ENCODE data around the gene PRRC1. TPM values are rescaled to one million over a fixed set of nuclear protein-coding genes. Genes with fewer than 3 reads are reported as not detected.

Gene PRRC1
- total RNA-seq, 1 experiment from 2014 or later: 53.2 TPM

GRCh38 chr5:127513408-127513970 lies 4.0 kb upstream of the PRRC1 start:
- Histone ChIP-seq H3K4me3 (replicated peaks in 1 of 2; ENCODE audit: low read depth in 1 of 2, low read length in 2 of 2) (no peak overlapping the region), H3K79me2 (ENCODE audit: insufficient read depth, low read length) (peaks cover 9% of the 10 kb centered on the region), H3K4me1 (ENCODE audit: control insufficient read depth in 1 of 2, insufficient read depth in 2 of 2, low read length in 2 of 2) (peaks cover 5 to 6% of the 10 kb centered on the region in 2 experiments; a peak in 3 of 4 replicates), H2AFZ (ENCODE audit: low read depth, low read length, poor library complexity, severe bottlenecking) (no peak overlapping the region), H3K36me3 (ENCODE audit: control insufficient read depth in 1 of 2, insufficient read depth in 2 of 2, low read length in 2 of 2) (no peaks in the 10 kb centered on the region), H3K9me2 (ENCODE audit: insufficient read depth) (no peaks in the 10 kb centered on the region), H3K4me2 (ENCODE audit: low read length) (no peak overlapping the region), H3K27me3 (ENCODE audit: insufficient read depth, low read length) (no peaks in the 10 kb centered on the region), H3K9me3 (ENCODE audit: control insufficient read depth in 1 of 2, insufficient read depth in 1 of 2, low read depth in 1 of 2, low read length in 2 of 2) (no peaks in the 10 kb centered on the region), H4K20me1 (ENCODE audit: insufficient read depth) (no peaks in the 10 kb centered on the region), H3K27ac (ENCODE audit: low read depth, low read length) (no peak overlapping the region), H3K9ac (ENCODE audit: low read length) (no peak overlapping the region)
- BruUV-seq (replicated peaks): no TSS peak
- ATAC-seq (no peak), DNase-seq (ENCODE audit: low read depth, low spot score) (no peak)
- POLR2A ChIA-PET: no interaction called here
- intact Hi-C loops (cut with micrococcal nuclease): no loop called here
- CTCF ChIA-PET: interaction anchor here (1.0 kb wide), 1 partner anchor 23 kb away, joined by 3 read pairs; no protein-coding TSS in a partner anchor
- TF ChIP-seq JUND (IDR thresholded peaks at IDR 0.05) (no peak), REST (IDR thresholded peaks at IDR 0.05; ENCODE audit: low read depth) (no peak), SP1 (IDR thresholded peaks at IDR 0.05; ENCODE audit: low read depth) (no peak), TCF7L2 (IDR thresholded peaks at IDR 0.05; ENCODE audit: borderline replicate concordance, extremely low read depth, insufficient read depth, insufficient read length) (no peak)
- RAD21 ChIA-PET (ENCODE audit: low non-redundant PET in 1 of 2, low total read pairs in 2 of 2, uncharacterized antibody in 2 of 2, unreplicated experiment in 2 of 2): no interaction called here

GRCh38 chr5:127514816-127515215 lies 2.6 kb upstream of the PRRC1 start:
- intact Hi-C loops (cut with micrococcal nuclease): no loop called here
- H3K27me3 ChIP-seq (ENCODE audit: insufficient read depth, low read length): no peaks in the 10 kb centered on the region
- ChIA-PET RAD21 (ENCODE audit: low non-redundant PET in 1 of 2, low total read pairs in 2 of 2, uncharacterized antibody in 2 of 2, unreplicated experiment in 2 of 2) (no interaction called here), CTCF (interaction anchor here (2.6 kb wide), 1 partner anchor 22 kb away, joined by 10 read pairs; no protein-coding TSS in a partner anchor), POLR2A (no interaction called here)
- no peak overlapping the region for H2AFZ ChIP-seq (ENCODE audit: low read depth, low read length, poor library complexity, severe bottlenecking)
- BruUV-seq (replicated peaks): no TSS peak
- no peaks in the 10 kb centered on the region for H3K9me2 ChIP-seq (ENCODE audit: insufficient read depth)
- no peak for ATAC-seq
- H3K27ac ChIP-seq (ENCODE audit: low read depth, low read length): no peak overlapping the region
- H3K36me3 ChIP-seq (ENCODE audit: control insufficient read depth in 1 of 2, insufficient read depth in 2 of 2, low read length in 2 of 2): no peaks in the 10 kb centered on the region; a peak in 1 of 4 replicates
- no peaks in the 10 kb centered on the region for H3K9me3 ChIP-seq (ENCODE audit: control insufficient read depth in 1 of 2, insufficient read depth in 1 of 2, low read depth in 1 of 2, low read length in 2 of 2)
- DNase-seq (ENCODE audit: low read depth, low spot score): no peak
- H3K79me2 ChIP-seq (ENCODE audit: insufficient read depth, low read length): peaks cover 23% of the 10 kb centered on the region
- H3K9ac ChIP-seq (ENCODE audit: low read length): no peak overlapping the region
- no peak overlapping the region for H3K4me2 ChIP-seq (ENCODE audit: low read length)
- no peak overlapping the region for H3K4me3 ChIP-seq (replicated peaks in 1 of 2; ENCODE audit: low read depth in 1 of 2, low read length in 2 of 2)
- no peaks in the 10 kb centered on the region for H4K20me1 ChIP-seq (ENCODE audit: insufficient read depth)
- H3K4me1 ChIP-seq (ENCODE audit: control insufficient read depth in 1 of 2, insufficient read depth in 2 of 2, low read length in 2 of 2): peaks cover 9 to 13% of the 10 kb centered on the region in 2 experiments; a peak in 3 of 4 replicates
- TF ChIP-seq POLR2AphosphoS5 (IDR thresholded peaks at IDR 0.05; ENCODE audit: low read depth, low read length) (no peak), SP1 (IDR thresholded peaks at IDR 0.05; ENCODE audit: low read depth) (no peak), REST (IDR thresholded peaks at IDR 0.05; ENCODE audit: low read depth) (no peak), FOSL1 (IDR thresholded peaks at IDR 0.05; ENCODE audit: low read depth) (no peak), POLR2A (IDR thresholded peaks at IDR 0.05; ENCODE audit: borderline replicate concordance, extremely low read depth, insufficient read depth, insufficient read length) (no peak), ATF3 (IDR thresholded peaks at IDR 0.05) (no peak), ZBTB33 (IDR thresholded peaks at IDR 0.05; ENCODE audit: extremely low read depth, insufficient replicate concordance, low read length) (no peak)

Data from HCT116 (cell line).